Naive thymus-derived CD8-positive, alpha-beta T cell (primary cell): ENCODE data around the gene NUMB. TPM values are rescaled to one million over a fixed set of nuclear protein-coding genes. Genes with fewer than 3 reads are reported as not detected.

Experiments
- ATAC-seq, 2 donors: fragments of 150-1000 bp; cut with Tn5 transposase in 1 of 2; sonication (Bioruptor Pico), chemical (Tn5 transposase) in 1 of 2; 1 replicate in 1 of 2; 2 replicates in 1 of 2; pipeline ENCODE4 v1.10.0; 2021; ENCODE audit warnings: mild to moderate bottlenecking in 2 of 2, moderate library complexity in 2 of 2
- POLR2A ChIA-PET: fragments of 350-600 bp; sonication (Branson Sonifier 250); formaldehyde crosslinking; loops from one replicate; lab custom pipeline; 2021; ENCODE audit warnings: antibody characterized with exemption; lab: Charles Lee
- DNase-seq, 10 donors: peaks; one replicate each; pipeline versions ENCODE4 v3.0.0 to v3.0.0-alpha.2; 2020 to 2022
- H3K27ac Mint-ChIP-seq, 10 donors: one replicate each; pipeline ENCODE4 v1.8.0; 2020 to 2022; ENCODE audit warnings: mild to moderate bottlenecking in 10 of 10, mixed read lengths in 10 of 10, moderate library complexity in 4 of 10, inconsistent platforms in 1 of 10
- H3K27me3 Mint-ChIP-seq, 5 donors: one replicate each; pipeline ENCODE4 v1.8.0; 2021 to 2022; ENCODE audit warnings: mixed read lengths in 5 of 5
- H3K36me3 Mint-ChIP-seq, 3 donors: one replicate each; pipeline ENCODE4 v1.8.0; 2020 to 2022; ENCODE audit warnings: mixed read lengths in 3 of 3, mild to moderate bottlenecking in 2 of 3, inconsistent platforms in 1 of 3
- H3K4me1 Mint-ChIP-seq, 4 donors: one replicate each; pipeline ENCODE4 v1.8.0; 2021 to 2022; ENCODE audit warnings: mixed read lengths in 4 of 4
- H3K4me3 Mint-ChIP-seq, 10 donors: one replicate each; pipeline ENCODE4 v1.8.0; 2020 to 2022; ENCODE audit warnings: mild to moderate bottlenecking in 10 of 10, mixed read lengths in 10 of 10, moderate library complexity in 6 of 10, inconsistent platforms in 1 of 10
- H3K9me3 Mint-ChIP-seq, 9 donors: one replicate each; pipeline ENCODE4 v1.8.0; 2020 to 2022; ENCODE audit warnings: mixed read lengths in 9 of 9, mild to moderate bottlenecking in 3 of 9, inconsistent platforms in 1 of 9, moderate library complexity in 1 of 9
- polyA plus RNA-seq, 3 donors: library from polyadenylated mRNA; unstranded; fragments of 300-500 nt; fragmentation: Illumina TruSeq; gene quantifications; one replicate each; pipeline ENCODE4 v1.2.3, GENCODE V29; 2021
- total RNA-seq, 8 experiments: library from RNA in 2 of 8; stranded (reverse) in 2 of 8; gene quantifications; one replicate each; pipeline ENCODE4 v1.2.3 and lab custom pipeline; 2021 to 2026

Gene NUMB
- total and polyA plus RNA-seq, 5 experiments from 2014 or later, result 24.5 to 51.2 (median 34.7) TPM

DNA sequence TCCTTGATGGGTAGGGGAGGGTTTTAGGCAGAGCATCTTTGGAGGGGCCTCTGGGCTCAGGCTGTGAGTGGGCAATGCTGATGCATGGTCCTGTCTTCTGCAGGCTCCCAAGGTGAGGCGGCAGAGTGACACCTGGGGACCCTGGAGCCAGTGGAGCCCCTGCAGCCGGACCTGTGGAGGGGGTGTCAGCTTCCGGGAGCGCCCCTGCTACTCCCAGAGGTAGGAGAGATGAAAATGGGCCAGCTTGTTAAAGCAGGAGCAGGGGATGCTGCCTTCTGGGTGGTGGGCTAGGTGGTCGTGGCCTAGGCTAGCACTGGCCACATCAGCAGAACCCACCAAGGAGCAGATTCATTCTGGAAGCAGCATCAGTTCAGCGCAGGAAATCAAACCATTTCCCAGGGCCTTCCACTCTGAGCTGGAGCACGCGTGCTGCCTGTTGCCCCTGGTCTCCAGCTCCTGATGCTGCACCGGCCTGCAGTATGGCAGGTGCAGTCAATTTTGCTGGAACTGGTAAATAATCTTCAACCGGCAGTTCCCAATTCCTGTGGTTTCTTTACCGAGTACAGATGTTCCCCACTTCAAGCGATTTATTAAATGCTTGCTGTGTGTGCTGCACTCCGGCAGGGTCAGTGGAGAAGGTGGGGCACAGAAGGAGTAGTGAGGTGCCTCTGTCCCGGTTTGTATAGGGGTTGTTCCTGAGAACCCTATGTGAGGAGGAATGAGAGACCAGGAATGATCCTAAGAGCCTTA lies 213.6 kb downstream of the NUMB start:
- DNase-seq, result no peak
- peaks cover 16 to 56% (median 28%) of the 10 kb centered on the region in 5 donors for H3K27me3 Mint-ChIP-seq

GRCh38 chr14:73243748-73244147 lies 214.6 kb downstream of the NUMB start:
- Mint-ChIP-seq H3K9me3 (peaks cover 0 to 2% (median 0%) of the 10 kb centered on the region in 9 donors), H3K4me3 (peak overlapping the region in 5 of 10 donors; percentile 15 to 50 (median 45)), H3K27me3 (peaks cover 22 to 65% (median 37%) of the 10 kb centered on the region in 5 donors), H3K36me3 (peaks cover 0 to 3% (median 0%) of the 10 kb centered on the region in 3 donors), H3K4me1 (peaks cover 19 to 60% (median 32%) of the 10 kb centered on the region in 4 donors), H3K27ac (peak overlapping the region in 1 of 10 donors; percentile 14)
- DNase-seq, result peak in 1 of 10 donors; percentile 23
- POLR2A ChIA-PET, result no interaction called here
- ATAC-seq, result no peak

More for the DNA sequence above, 213.6 kb downstream of the NUMB start:
- Mint-ChIP-seq H3K4me3 (peak overlapping the region; percentile 38 to 88 (median 76)), H3K9me3 (peaks cover 0 to 2% (median 0%) of the 10 kb centered on the region in 9 donors), H3K27ac (peak overlapping the region in 2 of 10 donors; percentile 18 to 69), H3K36me3 (peaks cover 0 to 3% (median 0%) of the 10 kb centered on the region in 3 donors), H3K4me1 (peaks cover 19 to 54% (median 31%) of the 10 kb centered on the region in 4 donors)
- POLR2A ChIA-PET, result no interaction called here
- no peak for ATAC-seq

DNA sequence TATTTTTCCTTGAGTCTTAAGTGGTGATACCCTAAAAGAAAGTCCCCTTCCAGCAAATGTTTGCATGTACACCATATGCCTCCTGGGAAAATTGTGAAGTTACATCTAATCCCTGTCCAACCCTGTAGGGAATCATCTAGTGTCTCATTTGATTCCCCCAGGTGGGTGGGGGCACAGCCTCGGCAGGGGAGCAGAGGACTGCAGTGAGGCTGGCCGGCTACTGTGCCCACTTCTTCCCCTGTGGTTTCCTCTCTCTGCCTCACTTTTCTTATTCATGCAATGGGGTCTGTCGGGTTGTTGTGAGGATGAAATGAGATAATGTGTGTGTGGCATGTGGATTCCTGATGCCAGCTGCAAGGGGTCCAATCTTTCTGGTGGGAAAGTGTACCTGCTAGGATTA lies 215.0 kb downstream of the NUMB start:
- POLR2A ChIA-PET, result no interaction called here
- peak overlapping the region in 1 of 10 donors; percentile 16 for H3K4me3 Mint-ChIP-seq

GRCh38 chr14:73242357-73242901 lies 215.9 kb downstream of the NUMB start:
- Mint-ChIP-seq H3K27me3 (peaks cover 27 to 70% (median 40%) of the 10 kb centered on the region in 5 donors), H3K27ac (peak overlapping the region in 1 of 10 donors; percentile 8), H3K4me3 (peak overlapping the region in 4 of 10 donors; percentile 18 to 58 (median 43)), H3K36me3 (peaks cover 0 to 3% (median 0%) of the 10 kb centered on the region in 3 donors), H3K4me1 (peaks cover 11 to 60% (median 26%) of the 10 kb centered on the region in 4 donors), H3K9me3 (peaks cover 0 to under 1% (median 0%) of the 10 kb centered on the region in 9 donors)
- ATAC-seq (no peak), DNase-seq (no peak)
- POLR2A ChIA-PET, result interaction anchor here (0.6 kb wide), 1 partner anchor 1330 kb away, joined by 3 read pairs; no protein-coding TSS in a partner anchor

More for the DNA sequence above, 215.0 kb downstream of the NUMB start:
- H3K4me1 Mint-ChIP-seq, result peaks cover 19 to 64% (median 33%) of the 10 kb centered on the region in 4 donors
- H3K27ac Mint-ChIP-seq, result no peak overlapping the region
- peaks cover 0 to 3% (median 0%) of the 10 kb centered on the region in 3 donors for H3K36me3 Mint-ChIP-seq
- peaks cover 0 to 2% (median 0%) of the 10 kb centered on the region in 9 donors for H3K9me3 Mint-ChIP-seq
- ATAC-seq (no peak), DNase-seq (no peak)
- peaks cover 26 to 69% (median 40%) of the 10 kb centered on the region in 5 donors for H3K27me3 Mint-ChIP-seq

- ATAC-seq, result no peak
- Mint-ChIP-seq H3K27me3 (peaks cover 32 to 78% (median 47%) of the 10 kb centered on the region in 5 donors), H3K4me3 (no peak overlapping the region), H3K9me3 (no peaks in the 10 kb centered on the region), H3K27ac (peak overlapping the region in 1 of 10 donors; percentile 35), H3K36me3 (peaks cover 0 to 3% (median 2%) of the 10 kb centered on the region in 3 donors), H3K4me1 (peaks cover 10 to 58% (median 25%) of the 10 kb centered on the region in 4 donors)
- no peak for DNase-seq
- POLR2A ChIA-PET, result no interaction called here
Measured at GRCh38 chr14:73241481-73242165, 216.7 kb downstream of the NUMB start.

DNA sequence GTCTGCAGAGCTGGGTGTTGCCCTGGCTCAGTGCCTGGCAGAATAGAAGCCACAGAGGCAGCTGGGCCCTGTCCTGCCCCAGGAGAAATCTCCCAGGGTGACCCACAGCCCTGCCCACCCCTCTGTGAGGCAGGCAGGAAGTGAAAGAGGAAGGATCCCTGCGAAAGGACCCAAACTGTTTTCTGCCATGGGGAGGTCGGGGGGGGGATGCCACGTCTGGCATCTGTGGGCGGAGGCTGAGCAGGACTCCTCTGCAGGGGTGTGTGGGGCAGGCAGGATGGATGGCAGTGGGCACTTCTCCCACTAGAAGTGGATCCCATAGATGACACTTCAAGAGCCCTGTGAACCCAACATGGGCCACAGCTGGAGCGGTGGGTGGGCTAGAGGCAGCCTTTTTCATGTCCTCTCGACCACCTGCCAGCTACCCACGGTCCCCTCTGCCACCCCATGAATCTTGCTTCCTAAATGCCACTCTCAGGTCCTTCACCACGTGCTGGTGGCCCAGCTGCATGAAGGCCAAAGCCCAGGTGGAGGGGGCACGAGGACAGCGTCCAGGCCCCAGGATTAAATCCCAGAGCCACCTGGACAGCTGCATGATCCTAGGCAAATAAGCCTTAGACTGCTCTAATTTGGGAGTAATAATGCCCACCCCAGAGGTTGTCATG lies 217.4 kb downstream of the NUMB start:
- H3K27ac Mint-ChIP-seq, result no peak overlapping the region
- H3K4me3 Mint-ChIP-seq, result no peak overlapping the region
- ATAC-seq (no peak), DNase-seq (no peak)
- H3K27me3 Mint-ChIP-seq, result peaks cover 36 to 84% (median 53%) of the 10 kb centered on the region in 5 donors
- POLR2A ChIA-PET, result no interaction called here
- no peaks in the 10 kb centered on the region for H3K9me3 Mint-ChIP-seq
- peaks cover 10 to 62% (median 26%) of the 10 kb centered on the region in 4 donors for H3K4me1 Mint-ChIP-seq
- H3K36me3 Mint-ChIP-seq, result peaks cover 0 to 3% (median 2%) of the 10 kb centered on the region in 3 donors

- DNase-seq, result no peak
- peak overlapping the region in 2 of 10 donors; percentile 40 to 66 for H3K4me3 Mint-ChIP-seq
- peaks cover 8 to 57% (median 22%) of the 10 kb centered on the region in 4 donors for H3K4me1 Mint-ChIP-seq
- no peak overlapping the region for H3K27ac Mint-ChIP-seq
- POLR2A ChIA-PET, result no interaction called here
- H3K9me3 Mint-ChIP-seq, result no peaks in the 10 kb centered on the region
- peaks cover 0 to 3% (median 2%) of the 10 kb centered on the region in 3 donors for H3K36me3 Mint-ChIP-seq
- no peak for ATAC-seq
- peaks cover 41 to 91% (median 63%) of the 10 kb centered on the region in 5 donors for H3K27me3 Mint-ChIP-seq
Measured at GRCh38 chr14:73239393-73240241, 218.7 kb downstream of the NUMB start.

DNA sequence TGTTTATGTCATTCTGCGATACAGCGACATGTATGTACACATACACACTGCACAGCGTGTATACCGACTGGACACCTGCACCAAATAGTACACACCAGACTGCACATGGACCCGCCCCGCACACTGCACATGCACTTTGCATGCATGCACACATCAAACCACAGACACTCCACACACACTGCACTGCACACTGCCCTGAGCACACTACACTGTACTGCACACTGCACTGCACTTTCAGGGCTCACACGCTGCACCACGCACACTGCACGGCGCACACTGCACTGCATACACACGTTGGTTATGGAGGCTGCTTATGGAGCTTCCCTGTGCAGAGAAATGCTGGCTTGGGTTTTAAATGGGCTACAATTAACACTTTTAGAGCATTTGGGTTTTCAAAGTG lies 219.4 kb downstream of the NUMB start:
- Mint-ChIP-seq H3K27ac (no peak overlapping the region), H3K27me3 (peaks cover 42 to 91% (median 66%) of the 10 kb centered on the region in 5 donors), H3K4me3 (peak overlapping the region in 3 of 10 donors; percentile 5 to 40 (median 30)), H3K36me3 (peaks cover 0 to 3% (median 2%) of the 10 kb centered on the region in 3 donors), H3K9me3 (no peaks in the 10 kb centered on the region), H3K4me1 (peaks cover 8 to 57% (median 22%) of the 10 kb centered on the region in 4 donors)
- no peak for DNase-seq
- POLR2A ChIA-PET, result no interaction called here
- ATAC-seq, result no peak

DNA sequence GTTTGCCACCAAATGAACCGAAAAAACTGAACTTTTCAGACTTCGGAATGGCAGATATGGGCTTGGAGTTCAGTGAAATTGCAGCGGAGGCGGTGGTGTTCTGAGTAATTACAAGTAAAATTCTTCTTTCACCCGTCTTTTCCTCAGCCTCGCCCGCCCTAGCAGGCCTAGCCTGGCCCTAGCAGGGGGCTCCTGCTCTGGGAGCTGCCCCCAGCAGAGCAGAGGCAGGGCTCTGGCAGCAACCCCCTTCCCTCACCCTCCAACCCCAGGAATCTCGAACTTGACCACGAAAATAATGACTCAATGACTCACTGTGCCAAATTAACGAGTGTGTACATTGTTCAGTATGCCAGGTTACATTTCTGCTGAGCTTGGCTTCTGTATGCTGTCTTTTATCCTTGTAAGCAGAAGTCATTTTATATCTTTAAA lies 219.9 kb downstream of the NUMB start:
- Mint-ChIP-seq H3K4me1 (peaks cover 8 to 53% (median 22%) of the 10 kb centered on the region in 4 donors), H3K27me3 (peaks cover 41 to 91% (median 67%) of the 10 kb centered on the region in 5 donors), H3K4me3 (peak overlapping the region in 6 of 10 donors; percentile 9 to 50 (median 29)), H3K36me3 (peaks cover 0 to 3% (median 2%) of the 10 kb centered on the region in 3 donors), H3K9me3 (no peaks in the 10 kb centered on the region), H3K27ac (no peak overlapping the region)
- POLR2A ChIA-PET, result no interaction called here
- DNase-seq (no peak), ATAC-seq (no peak)

- H3K4me1 Mint-ChIP-seq, result peaks cover 8 to 48% (median 21%) of the 10 kb centered on the region in 4 donors
- peaks cover 41 to 89% (median 63%) of the 10 kb centered on the region in 5 donors for H3K27me3 Mint-ChIP-seq
- peaks cover 0 to 3% (median 2%) of the 10 kb centered on the region in 3 donors for H3K36me3 Mint-ChIP-seq
- H3K27ac Mint-ChIP-seq, result no peak overlapping the region
- no peaks in the 10 kb centered on the region for H3K9me3 Mint-ChIP-seq
- peak overlapping the region in 6 of 10 donors; percentile 9 to 72 (median 29) for H3K4me3 Mint-ChIP-seq
- DNase-seq (no peak), ATAC-seq (no peak)
- POLR2A ChIA-PET, result no interaction called here
Measured at GRCh38 chr14:73237786-73238423, 220.4 kb downstream of the NUMB start.
